ENCODE results near the gene PSMB8. TPM values are rescaled to one million over a fixed set of nuclear protein-coding genes. Genes with fewer than 3 reads are reported as not detected.

PSMB8 gene
- total RNA-seq, 6 experiments from 2014 or later: 24.4 to 43.3 (median 39.5) TPM

GRCh38 chr6:32862725-32863124 lies 18.9 kb upstream of the PSMB8 start:
- peaks cover 10% of the 10 kb centered on the region for H3K4me1 Mint-ChIP-seq (ENCODE audit: low read depth)
- TF ChIP-seq CTCF (IDR thresholded peaks at IDR 0.05): no peak
- peaks cover 4% of the 10 kb centered on the region; the same call in 1 of the 2 replicates for H3K36me3 Mint-ChIP-seq (ENCODE audit: low read depth)
- H3K4me3 Mint-ChIP-seq: no peak overlapping the region
- H3K9me3 Mint-ChIP-seq: no peaks in the 10 kb centered on the region
- peaks cover 19% of the 10 kb centered on the region for H3K27me3 Mint-ChIP-seq (ENCODE audit: insufficient read depth)
- DNase-seq: no peak
- no peak overlapping the region for H3K27ac Mint-ChIP-seq

GRCh38 chr6:32860674-32861073 lies 16.8 kb upstream of the PSMB8 start:
- peaks cover 5% of the 10 kb centered on the region for H3K27me3 Mint-ChIP-seq (ENCODE audit: insufficient read depth)
- H3K4me3 Mint-ChIP-seq: no peak overlapping the region
- no peak overlapping the region for H3K27ac Mint-ChIP-seq
- no peak for TF ChIP-seq CTCF (IDR thresholded peaks at IDR 0.05)
- no peak for DNase-seq
- peaks cover 4% of the 10 kb centered on the region; the same call in 1 of the 2 replicates for H3K36me3 Mint-ChIP-seq (ENCODE audit: low read depth)
- no peaks in the 10 kb centered on the region for H3K9me3 Mint-ChIP-seq
- H3K4me1 Mint-ChIP-seq (ENCODE audit: low read depth): peaks cover 10% of the 10 kb centered on the region

DNA sequence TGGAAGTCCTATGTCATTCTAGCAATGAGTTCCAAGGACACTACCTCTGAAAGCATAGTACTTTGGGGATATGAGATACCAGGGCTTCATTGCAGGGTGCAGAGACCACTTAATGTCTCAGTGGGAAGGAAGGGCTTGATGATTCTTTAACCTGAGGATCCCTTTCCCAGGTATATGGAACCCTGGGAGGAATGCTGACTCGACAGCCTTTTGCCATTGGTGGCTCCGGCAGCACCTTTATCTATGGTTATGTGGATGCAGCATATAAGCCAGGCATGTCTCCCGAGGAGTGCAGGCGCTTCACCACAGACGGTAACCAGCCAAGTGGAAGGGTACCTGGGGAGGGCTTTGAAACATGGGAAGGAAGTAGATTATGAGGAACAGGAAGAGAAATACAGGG lies 14.3 kb upstream of the PSMB8 start:
- Mint-ChIP-seq H3K27me3 (ENCODE audit: insufficient read depth) (no peaks in the 10 kb centered on the region; the same call in 1 of the 2 replicates), H3K36me3 (ENCODE audit: low read depth) (peaks cover 4% of the 10 kb centered on the region; the same call in 1 of the 2 replicates), H3K9me3 (no peaks in the 10 kb centered on the region), H3K27ac (no peak overlapping the region), H3K4me1 (ENCODE audit: low read depth) (peaks cover 24% of the 10 kb centered on the region), H3K4me3 (no peak overlapping the region)
- DNase-seq: no peak
- no peak for TF ChIP-seq CTCF (IDR thresholded peaks at IDR 0.05)

DNA sequence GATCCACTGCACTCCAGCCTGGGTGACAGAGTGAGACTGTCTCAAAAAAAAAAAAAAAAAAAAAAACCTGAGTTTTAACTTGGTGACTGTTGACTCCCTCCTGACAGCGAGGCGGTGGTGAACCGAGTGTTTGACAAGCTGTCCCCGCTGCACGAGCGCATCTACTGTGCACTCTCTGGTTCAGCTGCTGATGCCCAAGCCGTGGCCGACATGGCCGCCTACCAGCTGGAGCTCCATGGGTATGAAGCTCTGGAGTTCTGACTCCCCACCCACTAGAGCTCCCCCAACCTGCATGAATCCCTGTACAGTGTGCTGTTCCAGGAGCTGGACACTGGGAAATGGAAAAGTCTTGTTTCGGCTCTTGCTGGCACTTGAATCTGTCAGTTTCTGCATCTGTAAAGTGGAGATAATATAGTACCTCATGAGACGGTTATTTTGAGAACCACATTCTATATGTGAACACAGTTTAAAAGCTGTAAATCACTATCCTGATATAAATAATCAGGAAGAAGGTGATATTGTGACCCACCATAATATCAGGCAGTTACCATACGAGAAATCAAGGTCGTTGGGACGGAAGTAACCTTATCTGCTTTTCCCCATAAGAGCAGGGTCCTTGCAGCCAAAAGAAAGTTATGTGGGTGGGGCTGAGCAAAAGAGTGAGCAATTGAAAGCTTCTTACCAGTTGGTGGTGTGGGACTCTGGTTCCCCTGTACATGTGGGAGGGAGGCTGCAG lies 13.5 kb upstream of the PSMB8 start:
- no peak for DNase-seq
- Mint-ChIP-seq H3K27ac (no peak overlapping the region), H3K9me3 (no peaks in the 10 kb centered on the region), H3K4me3 (no peak overlapping the region), H3K4me1 (ENCODE audit: low read depth) (peaks cover 29% of the 10 kb centered on the region), H3K36me3 (ENCODE audit: low read depth) (peaks cover 4% of the 10 kb centered on the region; the same call in 1 of the 2 replicates), H3K27me3 (ENCODE audit: insufficient read depth) (no peaks in the 10 kb centered on the region; the same call in none of the 2 replicates)
- TF ChIP-seq CTCF (IDR thresholded peaks at IDR 0.05): no peak

GRCh38 chr6:32855467-32856174 lies 11.8 kb upstream of the PSMB8 start:
- Mint-ChIP-seq H3K36me3 (ENCODE audit: low read depth) (peaks cover 11% of the 10 kb centered on the region; the same call in 1 of the 2 replicates), H3K4me1 (ENCODE audit: low read depth) (peaks cover 30% of the 10 kb centered on the region), H3K27me3 (ENCODE audit: insufficient read depth) (no peaks in the 10 kb centered on the region; the same call in none of the 2 replicates), H3K27ac (no peak overlapping the region), H3K9me3 (no peaks in the 10 kb centered on the region), H3K4me3 (peak overlapping the region; percentile 99; the same call in 1 of the 2 replicates)
- no peak for DNase-seq
- TF ChIP-seq CTCF (IDR thresholded peaks at IDR 0.05): no peak
